Keratinocyte (primary cell): Measurements from ENCODE around the gene NMT2.

ENCODE experiments used
- EZH2 ChIP-seq: IDR thresholded peaks from one replicate; pipeline ENCODE4 v1.6.1; 2012; ENCODE audit warnings: inconsistent platforms, mild to moderate bottlenecking, low read length, moderate library complexity
- TF ChIP-seq, protein P1 (sequence below), 3 experiments: IDR thresholded peaks in 1 of 3; conservative IDR thresholded peaks in 1 of 3; optimal IDR thresholded peaks in 1 of 3; 2 replicates in 2 of 3; 3 replicates in 1 of 3; pipeline versions ENCODE3 to v1.5.1; 2011; ENCODE audit warnings: low read length in 3 of 3, mild to moderate bottlenecking in 3 of 3, moderate library complexity in 2 of 3, control low read depth in 1 of 3, inconsistent platforms in 1 of 3; ENCODE audit not compliant: insufficient read depth in 2 of 3; ENCODE audit errors: extremely low read depth in 1 of 3

DNA sequence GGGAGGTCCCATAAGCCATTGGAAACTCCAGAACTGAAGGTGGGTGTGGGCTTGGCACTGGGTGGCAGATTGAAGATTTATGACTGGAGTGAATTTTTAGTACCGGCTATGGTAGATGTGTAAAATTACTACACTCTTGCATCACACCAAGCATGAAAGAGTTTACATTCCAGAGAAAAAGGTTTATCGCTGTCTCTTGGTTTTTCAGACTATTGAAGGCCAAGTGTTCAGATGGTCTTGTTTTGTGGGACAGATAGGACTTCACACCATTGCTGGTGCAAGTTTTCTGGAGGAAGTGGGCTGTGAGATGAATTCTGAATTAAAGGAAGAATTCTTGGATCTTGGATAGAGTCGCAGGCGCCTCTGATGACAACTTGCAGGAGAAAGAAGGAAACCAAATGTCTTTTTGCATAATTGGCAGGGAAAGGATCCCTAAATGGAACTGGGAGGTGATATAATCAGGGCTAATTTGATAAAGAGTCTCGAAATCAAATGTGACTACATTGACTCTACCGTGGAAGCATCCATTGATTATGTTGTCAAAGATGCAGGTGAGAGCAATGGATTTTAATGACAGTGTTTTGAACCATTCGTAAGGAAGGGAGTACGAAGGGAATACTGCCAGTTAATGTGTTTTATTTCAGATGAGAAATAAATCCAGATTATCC lies 14.2 kb upstream of the NMT2 start:
- TF ChIP-seq, protein P1, sequence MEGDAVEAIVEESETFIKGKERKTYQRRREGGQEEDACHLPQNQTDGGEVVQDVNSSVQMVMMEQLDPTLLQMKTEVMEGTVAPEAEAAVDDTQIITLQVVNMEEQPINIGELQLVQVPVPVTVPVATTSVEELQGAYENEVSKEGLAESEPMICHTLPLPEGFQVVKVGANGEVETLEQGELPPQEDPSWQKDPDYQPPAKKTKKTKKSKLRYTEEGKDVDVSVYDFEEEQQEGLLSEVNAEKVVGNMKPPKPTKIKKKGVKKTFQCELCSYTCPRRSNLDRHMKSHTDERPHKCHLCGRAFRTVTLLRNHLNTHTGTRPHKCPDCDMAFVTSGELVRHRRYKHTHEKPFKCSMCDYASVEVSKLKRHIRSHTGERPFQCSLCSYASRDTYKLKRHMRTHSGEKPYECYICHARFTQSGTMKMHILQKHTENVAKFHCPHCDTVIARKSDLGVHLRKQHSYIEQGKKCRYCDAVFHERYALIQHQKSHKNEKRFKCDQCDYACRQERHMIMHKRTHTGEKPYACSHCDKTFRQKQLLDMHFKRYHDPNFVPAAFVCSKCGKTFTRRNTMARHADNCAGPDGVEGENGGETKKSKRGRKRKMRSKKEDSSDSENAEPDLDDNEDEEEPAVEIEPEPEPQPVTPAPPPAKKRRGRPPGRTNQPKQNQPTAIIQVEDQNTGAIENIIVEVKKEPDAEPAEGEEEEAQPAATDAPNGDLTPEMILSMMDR (optimal IDR thresholded peaks at IDR 0.05 in 1 of 3, IDR thresholded peaks at IDR 0.05 in 1 of 3, conservative IDR thresholded peaks at IDR 0.05 in 1 of 3; ENCODE audit: extremely low read depth in 1 of 3, insufficient read depth in 2 of 3, low read length in 3 of 3) = no peak
- no peak for TF ChIP-seq EZH2
